Kidney (tissue), 14 donors: ENCODE data around the gene PEX10. TPM values are rescaled to one million over a fixed set of nuclear protein-coding genes. Genes with fewer than 3 reads are reported as not detected.

Source experiments
- DNase-seq, 5 donors: peaks; one replicate each; pipeline ENCODE4 v3.0.0-alpha.2; 2013 to 2020
- FAIRE-seq: peaks from 2 replicates; lab custom pipeline; 2012; peaks lifted over from hg19 to GRCh38; lab: Jason Lieb, UNC
- H3K27ac ChIP-seq, 2 donors: one replicate each; pipeline ENCODE4 v1.7.0; 2013; ENCODE audit warnings: low read depth in 2 of 2, low read length in 2 of 2, inconsistent platforms in 1 of 2
- H3K27me3 ChIP-seq: one replicate; pipeline ENCODE4 v1.7.1; 2013; ENCODE audit warnings: low read length, inconsistent platforms; ENCODE audit not compliant: control insufficient read depth, insufficient read depth
- H3K36me3 ChIP-seq, 3 donors: one replicate each; pipeline versions ENCODE4 v1.7.0 to v1.7.1; 2013; ENCODE audit warnings: low read length in 3 of 3, control low read depth in 1 of 3, inconsistent platforms in 1 of 3; ENCODE audit not compliant: insufficient read depth in 3 of 3, control insufficient read depth in 2 of 3
- H3K4me1 ChIP-seq, 3 donors: one replicate each; pipeline versions ENCODE4 v1.7.0 to v1.7.1; 2013; ENCODE audit warnings: low read length in 3 of 3, inconsistent platforms in 1 of 3, low read depth in 1 of 3; ENCODE audit not compliant: control insufficient read depth in 2 of 3, insufficient read depth in 2 of 3
- H3K4me3 ChIP-seq, 3 donors: one replicate each; pipeline versions ENCODE4 v1.7.0 to v1.8.1; 2013; ENCODE audit warnings: low read length in 3 of 3, control low read depth in 1 of 3, inconsistent platforms in 1 of 3
- H3K9ac ChIP-seq, 3 donors: one replicate each; pipeline versions ENCODE4 v1.7.0 to v1.7.1; 2013; ENCODE audit warnings: low read length in 3 of 3, control low read depth in 1 of 3, inconsistent platforms in 1 of 3
- H3K9me3 ChIP-seq, 3 donors: one replicate each; pipeline versions ENCODE4 v1.7.0 to v1.7.1; 2013; ENCODE audit warnings: low read length in 3 of 3, control low read depth in 1 of 3, inconsistent platforms in 1 of 3; ENCODE audit not compliant: control insufficient read depth in 2 of 3, insufficient read depth in 1 of 3
- intact Hi-C: fragments of 100-400 bp; cut with DNase I; formaldehyde crosslinking; loops from one replicate; pipeline ENCODE4 v1.11.1; 2022
- polyA plus RNA-seq: library from polyadenylated mRNA; stranded (reverse); fragments of 350-450 nt; fragmentation: Illumina TruSeq; extraction: RNeasy Lipid Tissue Mini Kit (QIAGEN cat#74804); gene quantifications from one replicate; pipeline ENCODE4 v1.2.3, GENCODE V29; 2014; ENCODE audit warnings: low read depth, low replicate concordance; ENCODE audit not compliant: insufficient read depth
- total RNA-seq: library from RNA; stranded (reverse); fragmentation: NEBNext Ultra II Directional; extraction: Animal tissue kit (Norgen Biotek cat#: 25700); gene quantifications from one replicate; pipeline ENCODE4 v1.2.1, GENCODE V29; 2021
- TF ChIP-seq, protein P1 (sequence below): IDR thresholded peaks from 3 replicates; pipeline ENCODE4 v1.5.1; 2012; ENCODE audit warnings: mild to moderate bottlenecking, moderate library complexity, borderline replicate concordance; ENCODE audit not compliant: insufficient read depth; ENCODE audit errors: extremely low read depth
- donor health status: control.
- donor health status: control.
- donor health status: control.
- donor health status: control.
- donor health status: control.
- donor health status: DM: yes; HTN: yes; CAD: no.
- donor health status: Normal renal cell carcinoma (clear cell type).

PEX10 gene
- total and polyA plus RNA-seq, 2 donors from 2014 or later = 25.6 to 26.8 TPM

DNA sequence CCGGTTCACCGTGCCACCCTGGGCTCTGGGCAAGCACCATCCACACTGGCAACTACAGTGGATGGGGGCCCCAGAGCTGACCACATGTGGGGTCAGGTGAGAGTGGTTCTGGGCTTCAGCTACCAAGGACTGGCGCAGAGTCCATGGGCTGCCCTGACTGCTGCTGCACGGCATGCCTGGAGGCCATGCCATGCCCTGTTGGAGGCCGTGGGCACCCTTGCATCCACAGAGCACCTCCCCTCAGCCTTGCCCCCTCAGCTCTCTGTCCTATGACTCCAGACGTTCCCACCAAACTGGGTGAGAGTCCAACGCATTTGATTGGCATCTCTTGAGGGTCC lies 36.5 kb downstream of the PEX10 start:
- DNase-seq (no peak), FAIRE-seq (no peak)
- Histone ChIP-seq H3K36me3 (peaks cover 0 to 4% (median 2%) of the 10 kb centered on the region in 3 donors), H3K27ac (no peak overlapping the region), H3K4me3 (no peak overlapping the region), H3K27me3 (no peaks in the 10 kb centered on the region), H3K9me3 (no peaks in the 10 kb centered on the region), H3K4me1 (no peaks in the 10 kb centered on the region), H3K9ac (no peak overlapping the region)
- intact Hi-C loops = no loop called here
- TF ChIP-seq, protein P1, sequence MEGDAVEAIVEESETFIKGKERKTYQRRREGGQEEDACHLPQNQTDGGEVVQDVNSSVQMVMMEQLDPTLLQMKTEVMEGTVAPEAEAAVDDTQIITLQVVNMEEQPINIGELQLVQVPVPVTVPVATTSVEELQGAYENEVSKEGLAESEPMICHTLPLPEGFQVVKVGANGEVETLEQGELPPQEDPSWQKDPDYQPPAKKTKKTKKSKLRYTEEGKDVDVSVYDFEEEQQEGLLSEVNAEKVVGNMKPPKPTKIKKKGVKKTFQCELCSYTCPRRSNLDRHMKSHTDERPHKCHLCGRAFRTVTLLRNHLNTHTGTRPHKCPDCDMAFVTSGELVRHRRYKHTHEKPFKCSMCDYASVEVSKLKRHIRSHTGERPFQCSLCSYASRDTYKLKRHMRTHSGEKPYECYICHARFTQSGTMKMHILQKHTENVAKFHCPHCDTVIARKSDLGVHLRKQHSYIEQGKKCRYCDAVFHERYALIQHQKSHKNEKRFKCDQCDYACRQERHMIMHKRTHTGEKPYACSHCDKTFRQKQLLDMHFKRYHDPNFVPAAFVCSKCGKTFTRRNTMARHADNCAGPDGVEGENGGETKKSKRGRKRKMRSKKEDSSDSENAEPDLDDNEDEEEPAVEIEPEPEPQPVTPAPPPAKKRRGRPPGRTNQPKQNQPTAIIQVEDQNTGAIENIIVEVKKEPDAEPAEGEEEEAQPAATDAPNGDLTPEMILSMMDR = no peak

DNA sequence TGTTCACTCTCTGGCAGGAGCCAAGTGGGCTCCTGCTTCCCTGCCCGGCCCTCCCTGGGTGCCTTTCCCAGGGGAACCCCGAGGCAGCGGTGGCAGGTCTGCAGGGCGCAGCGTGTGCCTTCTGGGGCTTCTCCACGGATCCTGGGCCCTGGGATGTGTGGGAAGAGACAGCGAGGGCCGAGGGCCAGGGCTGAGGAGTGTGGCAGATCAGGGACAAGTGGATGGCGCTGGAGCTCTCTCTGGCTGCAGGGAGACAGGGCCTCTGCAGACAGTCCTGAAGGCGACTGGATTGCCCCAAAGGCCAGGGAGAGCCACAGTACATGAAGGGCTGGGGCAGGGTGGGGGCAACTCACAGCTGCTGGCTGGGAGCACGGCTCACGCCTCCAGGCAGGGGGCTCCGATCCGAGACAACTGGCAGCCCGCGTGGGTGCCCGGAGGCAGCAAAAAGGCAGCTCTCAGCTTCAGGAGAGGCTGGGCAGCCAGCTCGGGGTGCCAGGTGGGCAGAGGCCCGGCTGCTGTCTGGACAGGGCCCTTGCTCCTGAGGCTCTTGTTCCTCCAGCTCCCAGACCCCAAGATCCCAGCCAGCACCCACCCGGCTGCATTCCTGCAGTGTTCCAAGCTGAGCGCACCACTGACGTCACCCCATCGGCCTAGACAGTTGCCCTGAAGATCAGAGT lies 37.0 kb downstream of the PEX10 start:
- Histone ChIP-seq H3K4me1 (no peaks in the 10 kb centered on the region), H3K27ac (peak overlapping the region in 1 of 2 donors; percentile 51), H3K36me3 (peaks cover 0 to 4% (median 2%) of the 10 kb centered on the region in 3 donors), H3K4me3 (no peak overlapping the region), H3K9ac (no peak overlapping the region), H3K9me3 (no peaks in the 10 kb centered on the region), H3K27me3 (no peaks in the 10 kb centered on the region)
- TF ChIP-seq, protein P1 = no peak
- intact Hi-C loops = no loop called here
- peak in 1 of 5 donors; percentile 71 for DNase-seq
- FAIRE-seq = no peak

DNA sequence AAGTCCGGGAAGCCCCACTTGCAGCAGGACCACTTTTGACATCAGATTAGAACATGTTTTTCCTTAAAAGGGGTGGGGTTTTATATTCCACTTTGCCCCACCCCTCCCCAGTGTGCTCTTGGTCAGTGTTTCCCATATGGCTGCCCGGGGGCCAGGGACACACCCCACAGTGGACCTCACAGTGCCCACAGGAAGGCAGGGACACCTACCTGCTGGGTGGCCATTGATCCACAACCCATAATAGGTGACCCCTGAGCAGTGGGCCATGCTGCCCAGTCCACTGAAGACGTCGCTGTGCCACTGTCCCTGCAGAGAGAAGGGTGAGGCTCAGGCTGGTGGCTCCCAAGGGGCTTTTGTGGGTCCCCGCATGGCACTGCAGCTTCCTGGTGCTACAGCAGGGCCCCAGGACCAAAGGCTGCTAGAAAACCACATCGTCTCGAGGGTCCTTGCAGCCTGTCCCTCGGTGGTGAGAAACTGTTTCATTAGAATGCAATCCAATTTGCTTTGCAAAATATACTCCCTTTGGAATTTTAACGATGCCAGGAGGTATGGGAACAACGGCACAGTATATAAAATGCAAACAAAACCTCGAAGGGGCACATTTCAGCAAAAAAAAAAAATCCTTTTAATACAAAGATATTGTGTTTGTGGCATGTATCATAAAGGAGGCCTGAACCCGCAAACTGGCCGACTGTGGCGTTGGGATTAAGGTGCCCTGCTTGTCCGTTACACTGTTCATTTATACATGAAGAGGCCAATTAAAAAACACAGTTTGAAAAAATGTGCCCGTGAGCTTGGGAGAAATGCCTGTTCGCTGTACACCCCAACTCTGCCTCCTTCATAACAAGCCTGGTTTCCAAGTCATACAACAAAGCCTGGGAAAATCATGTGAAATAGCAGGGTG lies 37.9 kb downstream of the PEX10 start:
- Histone ChIP-seq H3K9me3 (no peaks in the 10 kb centered on the region), H3K4me1 (no peaks in the 10 kb centered on the region), H3K36me3 (peaks cover 0 to 8% (median 2%) of the 10 kb centered on the region in 3 donors), H3K9ac (no peak overlapping the region), H3K27ac (no peak overlapping the region), H3K27me3 (no peaks in the 10 kb centered on the region), H3K4me3 (no peak overlapping the region)
- no peak for FAIRE-seq
- intact Hi-C loops = no loop called here
- peak in 1 of 5 donors; percentile 51 for DNase-seq
- TF ChIP-seq, protein P1 = no peak
